WTC11 (cell line): ENCODE measurements around the gene KSR2. TPM values are rescaled to one million over a fixed set of nuclear protein-coding genes. Genes with fewer than 3 reads are reported as not detected.

Experiments used
- ATAC-seq: fragments of 200-7000 bp; cut with Tn5 transposase; 2 replicates; pipeline ENCODE4 v1.10.0; 2021; ENCODE audit warnings: mild to moderate bottlenecking, moderate library complexity
- CTCF ChIA-PET: fragments of 300-600 bp; sonication (Branson Sonifier 250); formaldehyde crosslinking; loops from one replicate; lab custom pipeline; 2021; ENCODE audit warnings: antibody characterized with exemption; lab: Charles Lee
- POLR2A ChIA-PET: fragments of 350-600 bp; sonication (Branson Sonifier 250); formaldehyde crosslinking; loops from one replicate; lab custom pipeline; 2021; ENCODE audit warnings: antibody characterized with exemption; lab: Charles Lee
- DNase-seq: peaks from one replicate; pipeline ENCODE4 v3.0.0; 2021; ENCODE audit warnings: low spot score
- H3K27ac Mint-ChIP-seq: 2 replicates; pipeline ENCODE4 v1.8.0; 2021; ENCODE audit warnings: mixed read lengths
- H3K27me3 Mint-ChIP-seq: 2 replicates; pipeline ENCODE4 v1.8.0; 2021; ENCODE audit warnings: low read depth, mild to moderate bottlenecking, moderate library complexity, mixed read lengths
- H3K36me3 Mint-ChIP-seq: 2 replicates; pipeline ENCODE4 v1.8.0; 2021; ENCODE audit warnings: mixed read lengths
- H3K4me1 Mint-ChIP-seq: 2 replicates; pipeline ENCODE4 v1.8.0; 2022; ENCODE audit warnings: mixed read lengths
- H3K4me3 Mint-ChIP-seq: 2 replicates; pipeline ENCODE4 v1.8.0; 2021; ENCODE audit warnings: mild to moderate bottlenecking, moderate library complexity, mixed read lengths
- H3K9me3 Mint-ChIP-seq: 2 replicates; pipeline ENCODE4 v1.8.0; 2021; ENCODE audit warnings: mixed read lengths
- ATF1 ChIP-seq: sonication (generic); formaldehyde crosslinking; IDR thresholded peaks from 2 replicates; pipeline ENCODE4 v1.8.1; 2023; ENCODE audit warnings: mild to moderate bottlenecking, moderate library complexity, missing genetic modification reagents
- CBFB ChIP-seq: sonication (generic); formaldehyde crosslinking; IDR thresholded peaks from 2 replicates; pipeline ENCODE4 v1.8.1; 2022; ENCODE audit warnings: mild to moderate bottlenecking, low read depth, missing genetic modification reagents
- CREB1 ChIP-seq: sonication (generic); formaldehyde crosslinking; IDR thresholded peaks from 2 replicates; pipeline ENCODE4 v1.8.0; 2023; ENCODE audit warnings: mild to moderate bottlenecking, missing genetic modification reagents
- CREM ChIP-seq: sonication (generic); formaldehyde crosslinking; IDR thresholded peaks from 2 replicates; pipeline ENCODE4 v1.8.1; 2022; ENCODE audit warnings: mild to moderate bottlenecking, missing genetic modification reagents, moderate library complexity
- FOXP1 ChIP-seq: sonication (generic); formaldehyde crosslinking; IDR thresholded peaks from 2 replicates; pipeline ENCODE4 v1.8.0; 2022; ENCODE audit warnings: missing genetic modification reagents, mild to moderate bottlenecking, moderate library complexity, borderline replicate concordance
- GTF2I ChIP-seq: fragments of 250-450 bp; sonication (Bioruptor Pico); conservative IDR thresholded peaks from 2 replicates; pipeline ENCODE4 v1.4.0; 2021; ENCODE audit warnings: mild to moderate bottlenecking
- HMGA2 ChIP-seq: fragments of 250-450 bp; sonication (Bioruptor Pico); IDR thresholded peaks from 2 replicates; pipeline ENCODE4 v1.4.0; 2021; ENCODE audit warnings: mild to moderate bottlenecking, moderate library complexity
- JAZF1 ChIP-seq: fragments of 250-450 bp; sonication (Bioruptor Pico); IDR thresholded peaks from 2 replicates; pipeline ENCODE4 v1.9.0; 2021; ENCODE audit warnings: moderate library complexity, mild to moderate bottlenecking, inconsistent platforms
- KAT7 ChIP-seq: sonication (generic); formaldehyde crosslinking; IDR thresholded peaks from 2 replicates; pipeline ENCODE4 v1.8.1; 2023; ENCODE audit warnings: missing genetic modification reagents, mild to moderate bottlenecking, borderline replicate concordance
- MXD4 ChIP-seq: fragments of 250-450 bp; sonication (Bioruptor Pico); IDR thresholded peaks from 2 replicates; pipeline ENCODE4 v1.8.0; 2021; ENCODE audit warnings: mild to moderate bottlenecking, moderate library complexity, borderline replicate concordance
- NR1H2 ChIP-seq: sonication (generic); formaldehyde crosslinking; IDR thresholded peaks from 2 replicates; pipeline ENCODE4 v1.9.0; 2021; ENCODE audit warnings: mild to moderate bottlenecking, moderate library complexity, missing genetic modification reagents
- OVOL2 ChIP-seq: fragments of 250-450 bp; sonication (Bioruptor Pico); IDR thresholded peaks from 2 replicates; pipeline ENCODE4 v1.9.0; 2021; ENCODE audit warnings: mild to moderate bottlenecking, borderline replicate concordance
- TP53 ChIP-seq: sonication (generic); formaldehyde crosslinking; IDR thresholded peaks from 2 replicates; pipeline ENCODE4 v1.8.1; 2023; ENCODE audit warnings: mild to moderate bottlenecking, missing genetic modification reagents
- ZNF138 ChIP-seq: sonication (generic); formaldehyde crosslinking; conservative IDR thresholded peaks from 2 replicates; pipeline ENCODE4 v1.8.1; 2022; ENCODE audit warnings: mild to moderate bottlenecking, moderate library complexity, missing genetic modification reagents
- ZNF396 ChIP-seq: fragments of 250-450 bp; sonication (Bioruptor Pico); IDR thresholded peaks from 2 replicates; pipeline ENCODE4 v1.8.0; 2021; ENCODE audit warnings: mild to moderate bottlenecking, moderate library complexity, borderline replicate concordance
- ZNF416 ChIP-seq: fragments of 250-450 bp; sonication (Bioruptor Pico); IDR thresholded peaks from 2 replicates; pipeline ENCODE4 v1.9.0; 2021; ENCODE audit warnings: mild to moderate bottlenecking, inconsistent platforms
- ZNF671 ChIP-seq: fragments of 250-450 bp; sonication (Bioruptor Pico); IDR thresholded peaks from 2 replicates; pipeline ENCODE4 v1.8.0; 2021; ENCODE audit warnings: mild to moderate bottlenecking
- total RNA-seq: library from RNA; stranded (reverse); gene quantifications from 3 replicates; pipeline ENCODE4 v1.2.3, GENCODE V29; 2021
- TF ChIP-seq, protein P1 (sequence below): sonication (generic); formaldehyde crosslinking; IDR thresholded peaks from 2 replicates; pipeline ENCODE4 v1.8.1; 2022; ENCODE audit warnings: low read depth, mild to moderate bottlenecking, moderate library complexity, missing genetic modification reagents, borderline replicate concordance
- TF ChIP-seq, protein P2 (sequence below): sonication (generic); formaldehyde crosslinking; IDR thresholded peaks from 2 replicates; pipeline ENCODE4 v1.8.1; 2022; ENCODE audit warnings: low read depth, missing genetic modification reagents, borderline replicate concordance
- TF ChIP-seq, protein P3 (sequence below): sonication (generic); formaldehyde crosslinking; IDR thresholded peaks from 2 replicates; pipeline ENCODE4 v1.8.0; 2022; ENCODE audit warnings: mild to moderate bottlenecking, missing genetic modification reagents
- TF ChIP-seq, protein P4 (sequence below): fragments of 250-450 bp; sonication (Bioruptor Pico); IDR thresholded peaks from 2 replicates; pipeline ENCODE4 v1.8.0; 2021; ENCODE audit warnings: mild to moderate bottlenecking
- TF ChIP-seq, protein P5 (sequence below): sonication (generic); formaldehyde crosslinking; IDR thresholded peaks from 2 replicates; pipeline ENCODE4 v1.8.0; 2022; ENCODE audit warnings: mild to moderate bottlenecking, missing genetic modification reagents
- TF ChIP-seq, protein P6 (sequence below): sonication (generic); formaldehyde crosslinking; IDR thresholded peaks from 2 replicates; pipeline ENCODE4 v1.8.0; 2023; ENCODE audit warnings: missing genetic modification reagents, mild to moderate bottlenecking, borderline replicate concordance
- TF ChIP-seq, protein P7 (sequence below): fragments of 250-450 bp; sonication (Bioruptor Pico); conservative IDR thresholded peaks from 2 replicates; pipeline ENCODE4 v1.9.0; 2021; ENCODE audit warnings: mild to moderate bottlenecking

KSR2 gene
- total RNA-seq, 1 experiment from 2014 or later, result 2.4 TPM

DNA sequence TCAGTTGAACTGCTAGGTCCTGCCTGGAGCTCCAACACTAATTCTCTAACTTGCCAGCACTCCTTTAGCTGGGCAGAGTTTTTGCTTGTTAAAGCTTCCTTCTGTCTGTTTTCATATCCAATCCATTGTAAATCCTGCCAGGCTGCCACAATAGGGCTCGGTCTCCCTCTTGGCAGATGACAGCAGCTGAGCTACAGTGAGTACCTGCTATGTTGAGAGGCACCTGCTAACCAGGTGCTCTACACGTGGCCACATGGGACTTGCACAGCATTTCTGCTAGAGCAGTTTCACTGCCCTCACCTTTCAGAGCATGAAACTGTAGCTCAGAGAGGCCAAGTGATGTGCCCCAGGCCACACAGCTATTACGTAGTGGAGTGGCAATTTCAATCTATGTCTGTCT is 500.8 kb downstream of the KSR2 start:
- Mint-ChIP-seq H3K27me3 (no peaks in the 10 kb centered on the region), H3K9me3 (peaks cover 5% of the 10 kb centered on the region), H3K4me3 (no peak overlapping the region), H3K4me1 (peaks cover 3% of the 10 kb centered on the region), H3K27ac (no peak overlapping the region; the same call in 1 of the 2 replicates), H3K36me3 (peaks cover 4% of the 10 kb centered on the region; the same call in 1 of the 2 replicates)
- TF ChIP-seq ATF1 (CRISPR knock-in tag) (no peak), CREB1 (CRISPR knock-in tag) (no peak), GTF2I (no peak), CBFB (no peak), TP53 (CRISPR knock-in tag) (no peak), ZNF138 (CRISPR knock-in tag) (no peak), CREM (CRISPR knock-in tag) (no peak), NR1H2 (no peak), ZNF671 (CRISPR knock-in tag) (no peak)
- TF ChIP-seq, protein P1, sequence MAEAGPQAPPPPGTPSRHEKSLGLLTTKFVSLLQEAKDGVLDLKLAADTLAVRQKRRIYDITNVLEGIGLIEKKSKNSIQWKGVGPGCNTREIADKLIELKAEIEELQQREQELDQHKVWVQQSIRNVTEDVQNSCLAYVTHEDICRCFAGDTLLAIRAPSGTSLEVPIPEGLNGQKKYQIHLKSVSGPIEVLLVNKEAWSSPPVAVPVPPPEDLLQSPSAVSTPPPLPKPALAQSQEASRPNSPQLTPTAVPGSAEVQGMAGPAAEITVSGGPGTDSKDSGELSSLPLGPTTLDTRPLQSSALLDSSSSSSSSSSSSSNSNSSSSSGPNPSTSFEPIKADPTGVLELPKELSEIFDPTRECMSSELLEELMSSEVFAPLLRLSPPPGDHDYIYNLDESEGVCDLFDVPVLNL (CRISPR knock-in tag), result no peak
- TF ChIP-seq, protein P2, sequence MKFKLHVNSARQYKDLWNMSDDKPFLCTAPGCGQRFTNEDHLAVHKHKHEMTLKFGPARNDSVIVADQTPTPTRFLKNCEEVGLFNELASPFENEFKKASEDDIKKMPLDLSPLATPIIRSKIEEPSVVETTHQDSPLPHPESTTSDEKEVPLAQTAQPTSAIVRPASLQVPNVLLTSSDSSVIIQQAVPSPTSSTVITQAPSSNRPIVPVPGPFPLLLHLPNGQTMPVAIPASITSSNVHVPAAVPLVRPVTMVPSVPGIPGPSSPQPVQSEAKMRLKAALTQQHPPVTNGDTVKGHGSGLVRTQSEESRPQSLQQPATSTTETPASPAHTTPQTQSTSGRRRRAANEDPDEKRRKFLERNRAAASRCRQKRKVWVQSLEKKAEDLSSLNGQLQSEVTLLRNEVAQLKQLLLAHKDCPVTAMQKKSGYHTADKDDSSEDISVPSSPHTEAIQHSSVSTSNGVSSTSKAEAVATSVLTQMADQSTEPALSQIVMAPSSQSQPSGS, result no peak
- TF ChIP-seq, protein P3, sequence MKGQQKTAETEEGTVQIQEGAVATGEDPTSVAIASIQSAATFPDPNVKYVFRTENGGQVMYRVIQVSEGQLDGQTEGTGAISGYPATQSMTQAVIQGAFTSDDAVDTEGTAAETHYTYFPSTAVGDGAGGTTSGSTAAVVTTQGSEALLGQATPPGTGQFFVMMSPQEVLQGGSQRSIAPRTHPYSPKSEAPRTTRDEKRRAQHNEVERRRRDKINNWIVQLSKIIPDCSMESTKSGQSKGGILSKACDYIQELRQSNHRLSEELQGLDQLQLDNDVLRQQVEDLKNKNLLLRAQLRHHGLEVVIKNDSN (CRISPR knock-in tag), result no peak
- TF ChIP-seq, protein P4, sequence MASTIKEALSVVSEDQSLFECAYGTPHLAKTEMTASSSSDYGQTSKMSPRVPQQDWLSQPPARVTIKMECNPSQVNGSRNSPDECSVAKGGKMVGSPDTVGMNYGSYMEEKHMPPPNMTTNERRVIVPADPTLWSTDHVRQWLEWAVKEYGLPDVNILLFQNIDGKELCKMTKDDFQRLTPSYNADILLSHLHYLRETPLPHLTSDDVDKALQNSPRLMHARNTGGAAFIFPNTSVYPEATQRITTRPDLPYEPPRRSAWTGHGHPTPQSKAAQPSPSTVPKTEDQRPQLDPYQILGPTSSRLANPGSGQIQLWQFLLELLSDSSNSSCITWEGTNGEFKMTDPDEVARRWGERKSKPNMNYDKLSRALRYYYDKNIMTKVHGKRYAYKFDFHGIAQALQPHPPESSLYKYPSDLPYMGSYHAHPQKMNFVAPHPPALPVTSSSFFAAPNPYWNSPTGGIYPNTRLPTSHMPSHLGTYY, result no peak
- TF ChIP-seq, protein P5, sequence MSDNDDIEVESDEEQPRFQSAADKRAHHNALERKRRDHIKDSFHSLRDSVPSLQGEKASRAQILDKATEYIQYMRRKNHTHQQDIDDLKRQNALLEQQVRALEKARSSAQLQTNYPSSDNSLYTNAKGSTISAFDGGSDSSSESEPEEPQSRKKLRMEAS (CRISPR knock-in tag), result no peak
- TF ChIP-seq, protein P6, sequence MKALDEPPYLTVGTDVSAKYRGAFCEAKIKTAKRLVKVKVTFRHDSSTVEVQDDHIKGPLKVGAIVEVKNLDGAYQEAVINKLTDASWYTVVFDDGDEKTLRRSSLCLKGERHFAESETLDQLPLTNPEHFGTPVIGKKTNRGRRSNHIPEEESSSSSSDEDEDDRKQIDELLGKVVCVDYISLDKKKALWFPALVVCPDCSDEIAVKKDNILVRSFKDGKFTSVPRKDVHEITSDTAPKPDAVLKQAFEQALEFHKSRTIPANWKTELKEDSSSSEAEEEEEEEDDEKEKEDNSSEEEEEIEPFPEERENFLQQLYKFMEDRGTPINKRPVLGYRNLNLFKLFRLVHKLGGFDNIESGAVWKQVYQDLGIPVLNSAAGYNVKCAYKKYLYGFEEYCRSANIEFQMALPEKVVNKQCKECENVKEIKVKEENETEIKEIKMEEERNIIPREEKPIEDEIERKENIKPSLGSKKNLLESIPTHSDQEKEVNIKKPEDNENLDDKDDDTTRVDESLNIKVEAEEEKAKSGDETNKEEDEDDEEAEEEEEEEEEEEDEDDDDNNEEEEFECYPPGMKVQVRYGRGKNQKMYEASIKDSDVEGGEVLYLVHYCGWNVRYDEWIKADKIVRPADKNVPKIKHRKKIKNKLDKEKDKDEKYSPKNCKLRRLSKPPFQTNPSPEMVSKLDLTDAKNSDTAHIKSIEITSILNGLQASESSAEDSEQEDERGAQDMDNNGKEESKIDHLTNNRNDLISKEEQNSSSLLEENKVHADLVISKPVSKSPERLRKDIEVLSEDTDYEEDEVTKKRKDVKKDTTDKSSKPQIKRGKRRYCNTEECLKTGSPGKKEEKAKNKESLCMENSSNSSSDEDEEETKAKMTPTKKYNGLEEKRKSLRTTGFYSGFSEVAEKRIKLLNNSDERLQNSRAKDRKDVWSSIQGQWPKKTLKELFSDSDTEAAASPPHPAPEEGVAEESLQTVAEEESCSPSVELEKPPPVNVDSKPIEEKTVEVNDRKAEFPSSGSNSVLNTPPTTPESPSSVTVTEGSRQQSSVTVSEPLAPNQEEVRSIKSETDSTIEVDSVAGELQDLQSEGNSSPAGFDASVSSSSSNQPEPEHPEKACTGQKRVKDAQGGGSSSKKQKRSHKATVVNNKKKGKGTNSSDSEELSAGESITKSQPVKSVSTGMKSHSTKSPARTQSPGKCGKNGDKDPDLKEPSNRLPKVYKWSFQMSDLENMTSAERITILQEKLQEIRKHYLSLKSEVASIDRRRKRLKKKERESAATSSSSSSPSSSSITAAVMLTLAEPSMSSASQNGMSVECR (CRISPR knock-in tag), result no peak
- ATAC-seq, result no peak
- CTCF ChIA-PET, result interaction anchor here (1.3 to 1.9 kb wide), 4 partner anchors 46 to 369 kb away, joined by 3 to 6 read pairs (median 4); no protein-coding TSS in a partner anchor
- no peak for DNase-seq
- POLR2A ChIA-PET, result no interaction called here

DNA sequence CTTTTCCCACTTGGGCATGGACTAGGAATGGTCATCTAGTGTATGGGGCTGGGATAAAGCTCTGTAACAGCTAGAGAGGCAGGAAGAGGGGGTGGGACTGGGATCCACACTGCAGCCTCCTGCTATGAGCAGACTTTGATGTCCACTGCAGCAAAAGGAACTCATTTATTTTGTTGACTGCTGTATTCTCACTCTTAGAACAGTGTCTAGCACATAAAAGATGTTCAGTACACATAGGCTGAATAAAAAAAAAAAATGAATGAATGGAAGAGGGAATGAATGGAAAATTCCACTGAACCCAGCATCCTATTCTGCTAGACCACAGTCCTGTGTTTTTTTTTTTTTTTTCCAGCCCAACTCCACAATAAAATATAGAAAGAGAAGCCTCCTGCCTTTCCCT is 501.2 kb downstream of the KSR2 start:
- ChIA-PET POLR2A (no interaction called here), CTCF (interaction anchor here (1.3 to 1.9 kb wide), 3 partner anchors 101 to 369 kb away, joined by 4 to 6 read pairs (median 5); no protein-coding TSS in a partner anchor)
- no peaks in the 10 kb centered on the region; the same call in 1 of the 2 replicates for H3K4me1 Mint-ChIP-seq
- peaks cover 4% of the 10 kb centered on the region; the same call in 1 of the 2 replicates for H3K36me3 Mint-ChIP-seq
- H3K9me3 Mint-ChIP-seq, result peaks cover 5% of the 10 kb centered on the region
- H3K27ac Mint-ChIP-seq, result no peak overlapping the region
- H3K27me3 Mint-ChIP-seq, result no peaks in the 10 kb centered on the region
- DNase-seq, result no peak
- no peak for ATAC-seq
- no peak overlapping the region for H3K4me3 Mint-ChIP-seq
- TF ChIP-seq OVOL2 (CRISPR knock-in tag) (no peak), ZNF396 (CRISPR knock-in tag) (no peak), ZNF416 (CRISPR knock-in tag) (no peak), ZNF138 (CRISPR knock-in tag) (no peak), MXD4 (CRISPR knock-in tag) (no peak), HMGA2 (CRISPR knock-in tag) (no peak), KAT7 (CRISPR knock-in tag) (no peak), FOXP1 (no peak), JAZF1 (no peak)
- TF ChIP-seq, protein P7, sequence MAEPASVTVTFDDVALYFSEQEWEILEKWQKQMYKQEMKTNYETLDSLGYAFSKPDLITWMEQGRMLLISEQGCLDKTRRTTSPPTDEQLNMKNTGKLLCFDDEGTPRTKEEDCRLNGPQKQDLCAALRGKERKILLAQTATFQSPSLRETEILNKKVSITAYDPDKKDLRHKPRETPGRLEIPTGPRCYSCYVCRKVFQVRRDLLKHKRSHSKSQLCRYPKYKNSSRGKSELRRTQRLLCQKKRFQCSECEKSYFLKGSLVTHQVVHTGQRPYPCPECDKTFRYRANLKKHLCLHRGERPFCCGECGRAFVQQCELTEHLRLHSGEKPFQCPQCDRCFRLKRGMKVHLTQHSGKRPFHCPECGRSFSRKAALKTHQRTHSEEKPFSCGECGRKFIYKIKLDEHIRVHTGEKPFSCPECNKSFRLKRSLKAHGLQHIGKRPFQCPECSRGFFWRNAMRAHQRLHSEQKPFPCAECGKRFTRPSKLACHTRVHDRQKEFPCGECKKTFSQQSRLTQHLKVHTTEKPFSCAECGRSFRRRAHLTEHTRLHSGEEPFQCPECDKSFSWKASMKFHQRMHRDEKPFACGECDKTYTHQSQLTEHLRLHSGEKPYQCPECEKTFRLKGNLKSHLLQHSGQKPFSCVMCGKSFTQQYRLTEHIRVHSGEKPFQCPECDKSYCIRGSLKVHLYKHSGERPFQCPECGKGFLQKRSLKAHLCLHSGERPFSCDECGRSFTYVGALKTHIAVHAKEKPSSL (CRISPR knock-in tag), result no peak
